ENCODE data around the gene LRRN1.
"Not testable (repeated sequence)": the region's sequence is repeated elsewhere in the genome, so short reads cannot be mapped to it uniquely, and the experiment has no call there.

Gene LRRN1

GRCh38 chr3:3813013-3813412 is 13.8 kb downstream of the LRRN1 start:
- DNase-seq (ENCODE audit: low spot score), result no peak

DNA sequence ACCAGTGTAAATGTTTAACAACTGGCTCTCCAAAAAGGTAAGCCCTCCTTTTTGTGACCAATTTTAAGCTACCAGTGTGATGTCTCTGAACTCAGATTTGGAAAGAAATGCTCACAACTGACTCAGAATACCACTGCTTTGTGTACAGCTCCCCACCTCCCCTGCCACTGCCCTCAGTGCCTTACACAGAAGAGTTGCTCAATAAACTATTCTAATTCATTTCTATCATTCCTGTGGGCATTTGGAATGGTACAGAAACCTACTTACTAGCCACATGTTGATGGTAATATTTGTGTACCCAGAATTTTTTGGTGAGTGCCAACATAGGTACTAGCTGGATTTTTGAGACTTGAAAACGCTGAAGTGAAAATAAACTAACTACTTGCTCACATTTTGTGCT is 16.0 kb downstream of the LRRN1 start:
- no peak for DNase-seq (ENCODE audit: low spot score)

DNA sequence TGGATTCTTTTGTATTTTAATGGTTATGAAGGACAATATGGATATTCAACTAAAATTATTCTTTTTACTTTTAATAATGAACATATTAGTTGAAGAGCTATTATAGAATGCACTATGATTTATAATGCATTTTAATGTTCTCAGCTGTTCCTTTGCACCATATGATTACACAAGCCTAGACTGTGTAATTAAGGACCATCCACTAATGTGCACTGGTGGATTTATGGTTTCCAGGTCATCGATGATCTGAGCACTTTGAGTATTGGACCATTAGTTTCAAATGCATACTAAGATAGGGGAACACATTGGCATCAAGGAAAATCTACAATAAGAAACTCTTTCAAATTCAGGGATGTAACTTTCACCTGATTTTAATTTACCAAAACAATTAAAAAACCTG is 16.8 kb downstream of the LRRN1 start:
- DNase-seq (ENCODE audit: low spot score), result no peak

- DNase-seq (ENCODE audit: low spot score), result no peak
Observed at GRCh38 chr3:3817865-3818264, 18.6 kb downstream of the LRRN1 start.

GRCh38 chr3:3821777-3822176 is 22.5 kb downstream of the LRRN1 start:
- no peak for DNase-seq (ENCODE audit: low spot score)

- no peak for DNase-seq (ENCODE audit: low spot score)
Observed at GRCh38 chr3:3825035-3825434, 25.8 kb downstream of the LRRN1 start.

DNA sequence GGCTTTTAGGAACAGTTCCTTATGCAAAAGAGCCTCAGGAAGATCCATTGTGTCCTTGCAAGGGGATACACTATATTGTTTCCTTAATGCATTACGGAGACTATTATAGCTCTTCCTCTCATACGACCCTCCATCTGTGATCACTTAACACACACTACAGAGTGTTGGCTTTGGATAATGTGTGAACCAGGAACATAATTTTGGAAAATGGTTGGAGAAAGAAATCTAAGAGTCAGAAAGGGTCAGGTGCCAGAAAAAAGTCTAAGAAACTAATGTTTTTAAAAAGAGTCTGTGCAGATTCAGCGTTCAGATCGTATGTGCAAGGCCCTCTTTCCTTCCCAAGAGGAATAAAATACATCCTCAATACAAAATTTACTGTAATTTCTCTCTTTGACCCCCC is 27.3 kb downstream of the LRRN1 start:
- no peak for DNase-seq (ENCODE audit: low spot score)

DNA sequence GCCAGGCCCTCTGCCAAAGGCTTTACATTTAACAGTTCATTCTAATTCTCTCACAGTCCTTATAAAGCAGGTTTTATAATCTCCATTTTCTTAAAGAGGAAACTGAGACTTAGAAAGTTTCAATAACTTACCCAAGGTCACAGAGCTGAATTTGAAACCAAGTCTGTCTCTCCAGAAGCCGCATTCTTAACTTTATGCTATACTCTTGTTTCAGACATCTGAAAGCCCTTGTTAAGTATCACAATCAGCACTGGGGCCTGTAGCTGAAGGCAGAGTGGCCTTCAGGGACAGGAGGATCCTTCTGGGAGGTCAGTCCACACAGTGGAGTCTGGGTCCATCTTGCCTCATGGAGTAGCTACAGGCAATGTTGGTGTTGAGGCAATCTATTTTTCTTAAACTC is 27.9 kb downstream of the LRRN1 start:
- DNase-seq (ENCODE audit: low spot score), result no peak

DNA sequence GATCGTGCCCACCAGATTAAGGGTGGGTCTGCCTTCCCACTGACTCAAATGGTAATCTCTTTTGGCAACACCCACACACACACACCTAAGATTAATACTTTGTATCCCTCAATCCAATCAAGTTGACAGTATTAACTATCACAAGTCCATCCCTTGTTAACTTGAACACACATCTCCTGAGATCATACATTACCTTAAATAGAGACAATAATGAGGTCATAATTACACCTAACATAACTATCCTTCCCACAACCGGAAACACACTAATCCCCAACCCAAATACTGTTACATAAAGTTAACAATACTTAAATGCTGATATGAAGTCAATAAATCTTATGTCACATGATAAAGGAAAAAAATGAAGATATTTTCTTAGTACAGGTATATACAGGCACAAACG is 29.2 kb downstream of the LRRN1 start:
- DNase-seq (ENCODE audit: low spot score), result not testable (repeated sequence)

DNA sequence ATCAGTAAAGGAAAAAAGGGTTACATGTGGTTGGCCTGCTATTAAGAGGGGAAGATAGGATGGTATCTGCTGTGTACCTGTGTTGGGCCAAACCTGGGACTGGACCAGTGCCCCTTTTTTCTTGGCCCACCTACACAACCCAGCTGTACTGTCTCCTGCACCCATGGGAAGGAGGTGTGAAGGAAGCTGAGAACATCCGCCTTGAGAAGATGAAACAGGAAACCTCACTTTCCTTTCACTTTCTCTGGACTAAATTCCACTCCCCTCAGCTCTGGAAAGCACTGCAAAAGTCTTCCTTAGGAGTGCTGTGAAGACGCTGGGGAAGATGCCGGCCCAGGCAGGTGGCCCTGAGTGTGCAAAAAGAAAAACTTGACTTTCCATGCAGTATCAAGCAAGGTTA is 37.6 kb downstream of the LRRN1 start:
- DNase-seq (ENCODE audit: low spot score), result no peak

DNA sequence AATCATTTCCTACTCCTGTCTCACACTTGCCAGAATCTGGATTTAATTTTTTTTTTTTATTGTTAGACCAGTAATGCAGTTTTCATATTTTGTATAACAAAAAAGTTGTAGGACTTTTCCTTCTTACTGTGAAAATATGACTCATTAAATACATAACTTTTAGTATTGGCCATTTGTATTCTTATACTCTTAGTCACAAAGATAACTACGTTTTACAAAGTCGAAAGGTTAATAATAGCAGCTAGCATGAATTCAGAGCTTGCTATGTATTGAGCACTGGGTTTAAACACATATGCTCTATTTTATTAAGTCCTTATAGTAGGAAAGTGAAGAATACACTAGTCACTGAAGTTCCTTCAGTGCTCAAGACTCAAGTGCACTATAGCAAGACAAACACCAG is 43.1 kb downstream of the LRRN1 start:
- DNase-seq (ENCODE audit: low spot score), result no peak

- no peak for DNase-seq (ENCODE audit: low spot score)
Observed at GRCh38 chr3:3847994-3848922, 49.0 kb downstream of the LRRN1 start.

GRCh38 chr3:3848923-3849275 is 49.7 kb downstream of the LRRN1 start:
- no peak for DNase-seq (ENCODE audit: low spot score)

DNA sequence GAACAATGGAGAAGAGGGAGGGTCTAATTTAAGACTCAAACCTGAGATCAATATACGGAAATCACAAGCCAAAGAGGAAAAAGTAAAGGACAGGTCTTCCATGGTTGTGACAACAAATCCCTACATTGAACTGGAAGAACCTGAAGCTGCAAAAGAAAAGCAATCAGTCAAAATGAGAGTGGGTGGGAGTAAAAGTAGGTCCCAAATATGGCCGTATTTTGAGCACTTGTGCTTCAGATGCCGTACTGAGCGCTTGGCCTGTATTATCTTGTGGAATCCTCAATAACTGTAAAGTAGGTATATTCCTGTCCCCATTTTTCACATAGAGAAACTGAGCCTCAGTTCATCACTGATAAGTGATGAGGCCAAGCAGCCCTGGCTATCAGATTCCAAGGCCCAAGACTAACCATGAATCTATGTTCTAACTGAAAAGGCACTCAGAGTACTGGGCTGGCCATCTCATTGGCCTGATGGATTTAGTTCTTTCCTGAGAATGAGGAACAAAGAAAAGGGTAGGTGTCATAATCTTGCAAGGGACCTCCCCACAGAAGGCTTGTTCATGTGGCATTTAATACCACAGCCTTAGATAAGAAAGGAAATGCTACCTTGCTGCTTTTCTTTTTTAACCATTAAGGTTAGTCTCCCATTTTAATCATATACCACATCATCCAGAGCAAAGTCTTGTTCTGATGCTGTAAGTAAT is 52.5 kb downstream of the LRRN1 start:
- DNase-seq (ENCODE audit: low spot score), result no peak

- DNase-seq (ENCODE audit: low spot score), result no peak
Observed at GRCh38 chr3:3853544-3853943, 54.3 kb downstream of the LRRN1 start.

- no peak for DNase-seq (ENCODE audit: low spot score)
Observed at GRCh38 chr3:3855056-3855455, 55.8 kb downstream of the LRRN1 start.

- no peak for DNase-seq (ENCODE audit: low spot score)
Observed at GRCh38 chr3:3860235-3860634, 61.0 kb downstream of the LRRN1 start.

DNA sequence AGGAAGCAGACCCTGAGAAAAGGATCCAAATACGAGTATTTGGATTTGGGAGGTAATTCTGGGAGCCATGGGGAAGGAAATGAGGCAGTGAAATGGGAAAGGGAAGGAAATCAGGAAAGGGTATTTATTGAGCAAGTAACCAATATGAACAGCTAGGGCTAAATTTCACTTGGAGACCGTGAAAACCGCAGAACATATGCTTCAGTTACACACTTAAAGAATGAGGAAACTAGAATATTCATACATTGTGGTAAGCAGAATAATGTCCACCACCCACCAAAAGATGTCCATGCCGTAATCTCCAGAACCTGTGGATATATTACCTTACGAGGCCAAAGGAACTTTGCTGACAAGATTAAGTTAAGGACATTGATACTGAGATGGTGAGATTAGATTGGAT is 63.3 kb downstream of the LRRN1 start:
- no peak for DNase-seq (ENCODE audit: low spot score)

DNA sequence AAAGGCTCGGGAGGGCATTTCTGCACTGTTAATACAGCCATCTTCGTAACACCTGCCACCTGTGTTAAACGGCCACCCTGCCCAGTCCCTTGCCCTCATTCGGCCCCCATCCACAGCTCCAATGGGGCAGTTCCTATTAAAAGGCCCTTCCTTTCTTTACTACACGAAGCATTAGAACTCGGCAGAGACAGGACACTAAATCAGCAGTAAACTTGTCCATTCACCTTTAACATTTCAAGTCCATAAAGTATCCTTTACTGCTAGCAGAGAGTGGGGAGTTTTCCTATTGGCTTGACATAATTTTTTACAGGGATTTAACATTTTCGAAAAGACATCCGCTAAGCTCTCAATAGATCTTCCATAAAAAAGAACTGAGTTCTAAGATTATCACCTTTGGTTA is 76.3 kb downstream of the LRRN1 start:
- DNase-seq (ENCODE audit: low spot score), result no peak

GRCh38 chr3:3881050-3881449 is 81.8 kb downstream of the LRRN1 start:
- no peak for DNase-seq (ENCODE audit: low spot score)

- not testable (repeated sequence) for DNase-seq (ENCODE audit: low spot score)
Observed at GRCh38 chr3:3887311-3887710, 88.1 kb downstream of the LRRN1 start.

GRCh38 chr3:3893590-3893989 is 94.4 kb downstream of the LRRN1 start:
- no peak for DNase-seq (ENCODE audit: low spot score)
